Measurements from ENCODE around the gene NDUFV3.
"Not testable (repeated sequence)": the region's sequence is repeated elsewhere in the genome, so short reads cannot be mapped to it uniquely, and the experiment has no call there.

NDUFV3 gene

GRCh38 chr21:42933973-42934372 lies 40.9 kb downstream of the NDUFV3 start:
- DNase-seq (ENCODE audit: low read depth in 2 of 2), result not testable (repeated sequence)

- DNase-seq (ENCODE audit: low read depth in 2 of 2), result not testable (repeated sequence)
Observed at GRCh38 chr21:42936360-42936759, 43.3 kb downstream of the NDUFV3 start.

- DNase-seq (ENCODE audit: low read depth in 2 of 2), result not testable (repeated sequence)
Observed at GRCh38 chr21:42937034-42937940, 44.2 kb downstream of the NDUFV3 start.

- DNase-seq (ENCODE audit: low read depth in 2 of 2), result no peak
Observed at GRCh38 chr21:42937960-42938605, 45.0 kb downstream of the NDUFV3 start.

- not testable (repeated sequence) for DNase-seq (ENCODE audit: low read depth in 2 of 2)
Observed at GRCh38 chr21:42938606-42938995, 45.5 kb downstream of the NDUFV3 start.

GRCh38 chr21:42939582-42940413 lies 46.7 kb downstream of the NDUFV3 start:
- no peak for DNase-seq (ENCODE audit: low read depth in 2 of 2)

- no peak for DNase-seq (ENCODE audit: low read depth in 2 of 2)
Observed at GRCh38 chr21:42941696-42942085, 48.6 kb downstream of the NDUFV3 start.

- no peak for DNase-seq (ENCODE audit: low read depth in 2 of 2)
Observed at GRCh38 chr21:42942244-42942643, 49.1 kb downstream of the NDUFV3 start.

GRCh38 chr21:42949094-42949755 lies 56.1 kb downstream of the NDUFV3 start:
- DNase-seq (ENCODE audit: low read depth in 2 of 2), result not testable (repeated sequence)

GRCh38 chr21:42951193-42951592 lies 58.1 kb downstream of the NDUFV3 start:
- not testable (repeated sequence) for DNase-seq (ENCODE audit: low read depth in 2 of 2)

- no peak for DNase-seq (ENCODE audit: low read depth in 2 of 2)
Observed at GRCh38 chr21:42956824-42957630, 63.9 kb downstream of the NDUFV3 start.

- DNase-seq (ENCODE audit: low read depth in 2 of 2), result not testable (repeated sequence)
Observed at GRCh38 chr21:42958122-42958521, 65.0 kb downstream of the NDUFV3 start.

GRCh38 chr21:42959728-42960127 lies 66.6 kb downstream of the NDUFV3 start:
- no peak for DNase-seq (ENCODE audit: low read depth in 2 of 2)

- no peak for DNase-seq (ENCODE audit: low read depth in 2 of 2)
Observed at GRCh38 chr21:42962380-42963007, 69.4 kb downstream of the NDUFV3 start.
